Thoracic aorta (tissue), 2 donors: ENCODE data around the gene TOMM40L. TPM values are rescaled to one million over a fixed set of nuclear protein-coding genes. Genes with fewer than 3 reads are reported as not detected.

Experiments used
- ATAC-seq: fragments of 150-250 bp; one replicate; pipeline ENCODE4 v1.8.0; 2017; ENCODE audit warnings: low read depth; ENCODE audit not compliant: insufficient number of reproducible peaks, low FRiP score
- DNase-seq: peaks from one replicate; pipeline ENCODE4 v3.0.0-alpha.2; 2020; ENCODE audit warnings: low spot score
- H3K27ac ChIP-seq, 2 donors: fragments of 200-600 bp; sonication (generic); 1 replicate in 1 of 2; 2 replicates in 1 of 2; pipeline ENCODE4 v1.5.1; 2016; ENCODE audit warnings: mild to moderate bottlenecking in 2 of 2, moderate library complexity in 2 of 2
- H3K27me3 ChIP-seq: fragments of 200-600 bp; sonication (generic); replicated peaks from 2 replicates; pipeline ENCODE4 v1.6.0; 2016; ENCODE audit warnings: mild to moderate bottlenecking; ENCODE audit not compliant: insufficient read depth
- H3K36me3 ChIP-seq: fragments of 200-600 bp; sonication (generic); one replicate; pipeline ENCODE4 v1.5.1; 2016
- H3K4me1 ChIP-seq, 2 donors: fragments of 200-600 bp; sonication (generic); 1 replicate in 1 of 2; 2 replicates in 1 of 2; pipeline versions ENCODE4 v1.5.1 to v1.6.0; 2016; ENCODE audit warnings: low read depth in 2 of 2, mild to moderate bottlenecking in 1 of 2; ENCODE audit not compliant: control insufficient read depth in 1 of 2
- H3K4me3 ChIP-seq: fragments of 200-600 bp; sonication (generic); 2 replicates; pipeline ENCODE4 v1.5.1; 2016; ENCODE audit warnings: mild to moderate bottlenecking
- H3K9me3 ChIP-seq: fragments of 200-600 bp; sonication (generic); 2 replicates; pipeline ENCODE4 v1.5.1; 2016
- total RNA-seq, 2 donors: library from RNA; depleted of rRNA; stranded (reverse); fragments of >200 nt; gene quantifications; one replicate each; pipeline versions ENCODE4 v1.1.0 to v1.2.3, GENCODE V29; 2016
- TF ChIP-seq, protein P1 (sequence below): fragments of 200-600 bp; sonication (generic); IDR thresholded peaks from one replicate; pipeline ENCODE4 v1.5.1; 2019; ENCODE audit warnings: antibody characterized with exemption

TOMM40L gene
- 10 to 100 TPM; 12.8 to 13.4 TPM for total RNA-seq

DNA sequence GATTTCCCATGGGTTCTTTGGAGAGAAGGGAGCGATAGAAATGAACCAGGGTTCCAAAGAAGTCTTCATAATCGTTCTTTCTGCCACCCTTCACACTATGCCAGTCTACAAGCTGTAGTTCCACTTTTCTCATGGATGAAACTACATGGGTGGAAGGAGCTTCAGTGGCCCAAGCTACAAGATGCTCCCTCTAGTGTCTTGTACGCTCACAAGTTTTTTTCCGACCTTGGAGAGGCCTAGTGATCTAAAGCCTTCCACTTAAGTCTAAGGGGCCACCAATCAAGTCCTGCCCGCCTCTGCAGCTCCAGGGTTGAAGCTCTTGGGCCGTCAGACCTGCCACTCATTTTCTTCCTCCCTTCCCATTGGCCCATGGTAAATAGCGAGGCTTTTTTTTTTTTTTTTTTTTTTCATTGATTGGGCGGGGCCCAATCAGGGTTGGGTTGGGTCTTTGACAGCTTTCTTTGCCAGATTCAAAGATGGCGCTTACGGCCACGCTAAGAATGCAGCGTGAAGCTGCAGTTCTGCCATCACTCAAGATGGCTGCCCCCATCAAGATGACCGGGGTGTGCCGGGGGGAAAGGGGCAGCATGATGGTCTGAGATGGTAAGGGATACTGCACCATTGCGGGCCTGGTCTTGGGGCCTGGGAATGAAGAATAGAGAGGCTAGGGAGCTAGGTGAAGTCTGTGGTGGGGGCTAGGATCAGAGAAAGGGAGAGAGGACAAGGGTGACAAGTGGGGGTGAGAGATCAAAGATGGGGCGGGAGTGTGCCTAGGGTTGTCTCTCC, at the start of gene TOMM40L:
Gene TOMM40L (plus strand): TSS at position 527 of the 786 bp plus-strand sequence. CDS start 430 bp downstream, outside the sequence.
- TF ChIP-seq, protein P1, sequence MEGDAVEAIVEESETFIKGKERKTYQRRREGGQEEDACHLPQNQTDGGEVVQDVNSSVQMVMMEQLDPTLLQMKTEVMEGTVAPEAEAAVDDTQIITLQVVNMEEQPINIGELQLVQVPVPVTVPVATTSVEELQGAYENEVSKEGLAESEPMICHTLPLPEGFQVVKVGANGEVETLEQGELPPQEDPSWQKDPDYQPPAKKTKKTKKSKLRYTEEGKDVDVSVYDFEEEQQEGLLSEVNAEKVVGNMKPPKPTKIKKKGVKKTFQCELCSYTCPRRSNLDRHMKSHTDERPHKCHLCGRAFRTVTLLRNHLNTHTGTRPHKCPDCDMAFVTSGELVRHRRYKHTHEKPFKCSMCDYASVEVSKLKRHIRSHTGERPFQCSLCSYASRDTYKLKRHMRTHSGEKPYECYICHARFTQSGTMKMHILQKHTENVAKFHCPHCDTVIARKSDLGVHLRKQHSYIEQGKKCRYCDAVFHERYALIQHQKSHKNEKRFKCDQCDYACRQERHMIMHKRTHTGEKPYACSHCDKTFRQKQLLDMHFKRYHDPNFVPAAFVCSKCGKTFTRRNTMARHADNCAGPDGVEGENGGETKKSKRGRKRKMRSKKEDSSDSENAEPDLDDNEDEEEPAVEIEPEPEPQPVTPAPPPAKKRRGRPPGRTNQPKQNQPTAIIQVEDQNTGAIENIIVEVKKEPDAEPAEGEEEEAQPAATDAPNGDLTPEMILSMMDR = no peak
- H3K27me3 ChIP-seq = no peaks in the 10 kb centered on the region
- peak within 1 kb of the TSS in 1 of 2 donors; percentile 25 for H3K27ac ChIP-seq
- peaks cover 19% of the 10 kb centered on the region for H3K36me3 ChIP-seq
- peaks cover 10 to 26% of the 10 kb centered on the region in 2 donors for H3K4me1 ChIP-seq
- H3K4me3 ChIP-seq = peak within 1 kb of the TSS; percentile 79
- peak; percentile 68 for DNase-seq
- ATAC-seq = peak; percentile 99
- no peaks in the 10 kb centered on the region for H3K9me3 ChIP-seq

DNA sequence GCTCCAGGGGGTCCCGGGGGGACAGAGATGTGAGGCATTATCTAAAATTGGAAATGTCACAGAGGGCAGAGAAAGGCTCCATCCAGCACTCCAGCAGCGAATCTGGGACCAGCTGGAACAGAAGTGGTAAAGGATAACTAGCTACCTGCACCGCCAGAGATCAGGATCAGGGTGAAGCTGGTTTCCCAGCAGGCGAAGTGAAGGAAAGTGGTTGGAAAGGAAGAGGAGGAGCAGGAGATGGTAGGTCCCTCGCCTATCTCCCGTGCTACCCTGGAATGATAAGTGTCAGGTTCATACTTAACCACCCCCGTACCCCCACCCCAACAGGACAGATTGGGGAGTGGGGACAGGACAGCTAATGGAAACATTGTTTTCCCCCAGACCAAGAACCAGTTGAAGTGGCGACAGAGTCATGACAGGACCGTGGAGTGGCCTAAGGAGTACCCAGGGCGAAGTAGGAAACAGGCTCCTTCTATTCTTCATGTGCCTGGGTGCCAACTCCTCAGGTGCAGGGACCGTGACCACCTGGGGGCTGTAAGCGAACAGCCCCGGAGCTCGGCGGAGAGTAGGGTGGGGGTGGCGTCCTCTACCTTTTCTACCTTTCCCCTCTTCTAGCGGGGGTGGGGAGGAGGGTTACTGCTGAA, 49.3 kb upstream of the TOMM40L start:
- DNase-seq (no peak), ATAC-seq (no peak)
- no peaks in the 10 kb centered on the region for H3K27me3 ChIP-seq
- peak overlapping the region; percentile 82 for H3K4me3 ChIP-seq
- H3K4me1 ChIP-seq = peaks cover 8 to 34% of the 10 kb centered on the region in 2 donors
- H3K27ac ChIP-seq = peak overlapping the region; percentile 83 to 91
- no peaks in the 10 kb centered on the region for H3K9me3 ChIP-seq
- peaks cover 20% of the 10 kb centered on the region for H3K36me3 ChIP-seq
- TF ChIP-seq, protein P1 = no peak

DNA sequence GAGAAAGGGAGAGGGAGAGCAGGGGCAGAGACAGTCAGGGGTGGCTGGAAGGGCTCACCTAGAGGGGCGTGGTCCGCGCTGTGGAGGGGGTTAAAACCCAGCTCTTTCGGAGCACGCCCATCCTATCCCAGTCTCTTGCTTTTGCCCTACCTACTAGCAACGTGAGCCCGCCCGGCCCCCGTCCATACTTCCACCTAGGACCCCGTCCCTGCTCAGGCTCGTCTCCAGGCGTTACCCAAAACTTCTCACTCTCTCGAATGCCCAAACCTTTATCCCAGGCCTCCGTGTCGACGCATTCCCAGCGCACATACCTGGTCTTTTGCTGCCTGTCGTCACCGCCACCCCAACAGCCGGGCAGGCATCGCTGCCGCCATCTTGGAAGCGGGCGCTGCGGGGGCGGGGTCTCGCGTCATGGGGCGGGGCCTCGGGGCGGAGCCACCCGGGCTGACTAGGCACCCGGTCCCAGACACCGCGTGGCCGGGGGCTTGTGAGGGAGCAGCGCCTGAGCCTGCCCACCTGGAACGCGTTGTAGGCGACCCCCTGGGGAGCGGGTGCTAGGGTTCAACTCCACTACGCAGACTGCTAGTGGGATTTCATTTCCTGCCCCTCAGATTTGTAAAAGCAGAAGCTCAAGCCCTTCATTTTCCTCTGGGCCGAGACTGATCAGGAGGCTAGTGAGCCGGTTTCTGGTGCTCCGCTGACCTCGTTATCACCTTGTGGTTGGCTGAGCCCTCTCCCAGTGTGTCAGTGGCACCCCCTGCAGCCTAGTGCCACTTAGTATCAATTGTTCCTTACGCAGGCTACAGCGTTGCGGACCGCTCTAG, 48.5 kb upstream of the TOMM40L start, which contains the start of gene B4GALT3:
Gene B4GALT3 (minus strand): TSS at position 396 of the 824 bp plus-strand sequence. CDS start 1,447 bp downstream, outside the sequence.
- Histone ChIP-seq H3K27ac (peak within 1 kb of the TSS; percentile 83 to 91), H3K27me3 (no peaks in the 10 kb centered on the region), H3K9me3 (no peaks in the 10 kb centered on the region), H3K4me1 (peaks cover 8 to 34% of the 10 kb centered on the region in 2 donors), H3K36me3 (peaks cover 13% of the 10 kb centered on the region), H3K4me3 (peak within 1 kb of the TSS; percentile 82)
- ATAC-seq = peak; percentile 88
- peak; percentile 43 for DNase-seq
- TF ChIP-seq, protein P1 = no peak

DNA sequence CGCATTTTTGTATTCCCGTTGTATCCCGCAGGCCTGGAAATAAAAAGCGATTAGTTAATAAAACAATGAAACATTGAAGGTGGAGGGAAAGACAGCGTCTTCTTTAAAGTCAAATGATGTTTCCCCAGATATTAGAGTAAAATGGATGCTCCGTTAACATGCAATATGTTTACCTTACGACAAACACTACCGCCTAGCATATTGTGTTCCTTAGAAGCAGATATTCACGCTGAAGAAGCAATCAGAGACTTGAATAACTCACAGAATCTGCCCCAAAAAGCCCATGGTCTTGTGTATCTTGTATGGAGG, 48.0 kb upstream of the TOMM40L start:
- DNase-seq = no peak

More for the DNA sequence above, 48.0 kb upstream of the TOMM40L start:
- H3K36me3 ChIP-seq = peaks cover 9% of the 10 kb centered on the region
- no peaks in the 10 kb centered on the region for H3K27me3 ChIP-seq
- H3K4me1 ChIP-seq = peaks cover 8 to 29% of the 10 kb centered on the region in 2 donors
- TF ChIP-seq, protein P1 = no peak
- H3K4me3 ChIP-seq = peak overlapping the region; percentile 82
- H3K27ac ChIP-seq = peak overlapping the region; percentile 83 to 91
- ATAC-seq = no peak
- no peaks in the 10 kb centered on the region for H3K9me3 ChIP-seq
